Glutamatergic neuron (in vitro differentiated cells): ENCODE measurements around the gene TMEM198. TPM values are rescaled to one million over a fixed set of nuclear protein-coding genes. Genes with fewer than 3 reads are reported as not detected.
A peak's percentile ranks its signal among the peaks of the same experiment; 100 is the strongest.

Experiments used
- DNase-seq: peaks from one replicate; pipeline ENCODE4 v3.0.0; 2022
- H3K27ac Mint-ChIP-seq: one replicate; pipeline ENCODE4 v1.8.0; 2020; ENCODE audit warnings: mild to moderate bottlenecking, mixed read lengths, inconsistent platforms; ENCODE audit not compliant: unreplicated experiment
- H3K27me3 Mint-ChIP-seq: one replicate; pipeline ENCODE4 v1.8.0; 2020; ENCODE audit warnings: mild to moderate bottlenecking, moderate library complexity, mixed read lengths, inconsistent platforms; ENCODE audit not compliant: unreplicated experiment
- H3K36me3 Mint-ChIP-seq: one replicate; pipeline ENCODE4 v1.8.0; 2020; ENCODE audit warnings: mild to moderate bottlenecking, mixed read lengths, inconsistent platforms; ENCODE audit not compliant: unreplicated experiment
- H3K4me1 Mint-ChIP-seq: one replicate; pipeline ENCODE4 v1.8.0; 2020; ENCODE audit warnings: mild to moderate bottlenecking, low read depth, mixed read lengths, inconsistent platforms; ENCODE audit not compliant: unreplicated experiment
- H3K4me3 Mint-ChIP-seq: one replicate; pipeline ENCODE4 v1.8.0; 2020; ENCODE audit warnings: mild to moderate bottlenecking, mixed read lengths, inconsistent platforms; ENCODE audit not compliant: unreplicated experiment
- H3K9me3 Mint-ChIP-seq: one replicate; pipeline ENCODE4 v1.8.0; 2020; ENCODE audit warnings: mild to moderate bottlenecking, moderate library complexity, mixed read lengths, inconsistent platforms; ENCODE audit not compliant: unreplicated experiment
- total RNA-seq: library from RNA; stranded (reverse); fragmentation: NEBNext Ultra II Directional; extraction: Animal tissue kit (Norgen Biotek cat#: 25700); gene quantifications from one replicate; pipeline ENCODE4 v1.2.1, GENCODE V29; 2021; ENCODE audit not compliant: unreplicated experiment
- TF ChIP-seq, protein P1 (sequence below): fragments of 200-600 bp; sonication (generic); IDR thresholded peaks from one replicate; pipeline ENCODE4 v1.5.0; 2021; ENCODE audit not compliant: partially characterized antibody, unreplicated experiment

TMEM198 gene
- total RNA-seq, 1 donor from 2014 or later = 40.9 TPM

DNA sequence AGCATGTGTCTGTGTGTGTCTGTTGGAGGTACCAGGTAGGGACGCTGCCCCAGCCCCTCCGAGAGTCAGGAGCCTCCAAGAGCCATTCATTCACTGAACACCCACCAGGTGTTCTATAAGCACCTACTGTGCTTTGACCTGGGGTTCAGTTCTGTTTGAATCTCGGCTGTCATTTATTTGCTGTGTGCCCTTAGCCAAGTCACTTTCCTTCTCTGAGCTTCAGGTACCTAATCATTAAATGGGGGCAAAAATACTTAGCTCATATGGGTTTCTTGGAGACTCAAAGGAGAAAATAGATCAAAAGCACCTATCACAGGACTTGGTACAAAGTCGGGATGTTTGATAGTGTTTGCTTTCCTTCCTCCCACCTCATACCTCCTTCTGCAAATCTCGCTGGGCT, 16.4 kb upstream of the TMEM198 start:
- Mint-ChIP-seq H3K4me3 (no peak overlapping the region), H3K9me3 (peaks cover 6% of the 10 kb centered on the region), H3K27ac (no peak overlapping the region), H3K27me3 (peaks cover 14% of the 10 kb centered on the region), H3K36me3 (no peaks in the 10 kb centered on the region), H3K4me1 (peaks cover 23% of the 10 kb centered on the region)
- TF ChIP-seq, protein P1, sequence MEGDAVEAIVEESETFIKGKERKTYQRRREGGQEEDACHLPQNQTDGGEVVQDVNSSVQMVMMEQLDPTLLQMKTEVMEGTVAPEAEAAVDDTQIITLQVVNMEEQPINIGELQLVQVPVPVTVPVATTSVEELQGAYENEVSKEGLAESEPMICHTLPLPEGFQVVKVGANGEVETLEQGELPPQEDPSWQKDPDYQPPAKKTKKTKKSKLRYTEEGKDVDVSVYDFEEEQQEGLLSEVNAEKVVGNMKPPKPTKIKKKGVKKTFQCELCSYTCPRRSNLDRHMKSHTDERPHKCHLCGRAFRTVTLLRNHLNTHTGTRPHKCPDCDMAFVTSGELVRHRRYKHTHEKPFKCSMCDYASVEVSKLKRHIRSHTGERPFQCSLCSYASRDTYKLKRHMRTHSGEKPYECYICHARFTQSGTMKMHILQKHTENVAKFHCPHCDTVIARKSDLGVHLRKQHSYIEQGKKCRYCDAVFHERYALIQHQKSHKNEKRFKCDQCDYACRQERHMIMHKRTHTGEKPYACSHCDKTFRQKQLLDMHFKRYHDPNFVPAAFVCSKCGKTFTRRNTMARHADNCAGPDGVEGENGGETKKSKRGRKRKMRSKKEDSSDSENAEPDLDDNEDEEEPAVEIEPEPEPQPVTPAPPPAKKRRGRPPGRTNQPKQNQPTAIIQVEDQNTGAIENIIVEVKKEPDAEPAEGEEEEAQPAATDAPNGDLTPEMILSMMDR = no peak
- no peak for DNase-seq

DNA sequence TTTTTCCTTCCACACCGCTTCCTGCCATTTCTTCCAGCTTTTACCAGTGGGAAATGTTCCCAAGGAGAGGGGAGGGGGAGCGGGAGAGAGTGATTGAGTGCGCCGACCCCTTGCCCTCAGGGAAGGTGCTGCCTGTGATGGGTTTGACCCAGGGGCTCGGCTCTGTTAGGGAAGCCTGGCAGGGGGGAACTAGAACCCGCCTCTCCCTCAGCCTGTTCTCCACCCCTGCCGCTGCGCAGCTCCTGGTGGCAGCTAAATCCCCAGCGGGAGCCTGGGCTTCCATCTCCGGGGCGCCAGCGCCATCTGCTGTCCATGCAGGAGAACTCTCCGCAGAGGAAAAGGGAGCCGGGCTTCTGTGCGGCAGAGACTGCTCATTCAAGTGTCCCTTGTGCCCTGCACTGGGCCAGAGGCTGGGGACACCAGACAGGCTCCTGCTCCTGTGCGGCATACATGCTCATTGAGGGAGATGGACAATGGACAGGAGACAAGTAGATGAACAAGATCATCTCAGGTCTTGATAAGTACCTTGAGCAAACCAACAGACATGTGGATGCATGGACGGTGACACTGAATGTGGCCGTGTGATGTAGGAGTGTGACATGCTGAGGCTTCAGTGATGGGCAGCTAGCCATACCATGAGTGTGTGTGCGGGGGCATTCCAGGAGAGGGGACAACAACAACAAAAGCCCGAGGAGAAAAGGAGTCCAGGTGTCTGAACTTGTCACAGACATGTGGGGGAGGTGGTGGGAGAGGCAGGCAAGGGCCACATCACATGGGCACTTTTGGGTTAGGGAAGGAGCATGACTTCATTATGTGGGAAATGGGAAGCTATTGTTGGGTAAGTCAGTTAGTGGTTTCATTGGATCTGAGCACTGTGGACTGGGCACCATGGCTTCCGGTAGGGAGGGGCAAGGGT, 13.5 kb upstream of the TMEM198 start:
- Mint-ChIP-seq H3K9me3 (peaks cover 8% of the 10 kb centered on the region), H3K4me1 (peaks cover 23% of the 10 kb centered on the region), H3K4me3 (peak overlapping the region; percentile 52), H3K27me3 (peaks cover 17% of the 10 kb centered on the region), H3K27ac (no peak overlapping the region), H3K36me3 (no peaks in the 10 kb centered on the region)
- peak; percentile 95 for DNase-seq
- TF ChIP-seq, protein P1 = peak; percentile 84

DNA sequence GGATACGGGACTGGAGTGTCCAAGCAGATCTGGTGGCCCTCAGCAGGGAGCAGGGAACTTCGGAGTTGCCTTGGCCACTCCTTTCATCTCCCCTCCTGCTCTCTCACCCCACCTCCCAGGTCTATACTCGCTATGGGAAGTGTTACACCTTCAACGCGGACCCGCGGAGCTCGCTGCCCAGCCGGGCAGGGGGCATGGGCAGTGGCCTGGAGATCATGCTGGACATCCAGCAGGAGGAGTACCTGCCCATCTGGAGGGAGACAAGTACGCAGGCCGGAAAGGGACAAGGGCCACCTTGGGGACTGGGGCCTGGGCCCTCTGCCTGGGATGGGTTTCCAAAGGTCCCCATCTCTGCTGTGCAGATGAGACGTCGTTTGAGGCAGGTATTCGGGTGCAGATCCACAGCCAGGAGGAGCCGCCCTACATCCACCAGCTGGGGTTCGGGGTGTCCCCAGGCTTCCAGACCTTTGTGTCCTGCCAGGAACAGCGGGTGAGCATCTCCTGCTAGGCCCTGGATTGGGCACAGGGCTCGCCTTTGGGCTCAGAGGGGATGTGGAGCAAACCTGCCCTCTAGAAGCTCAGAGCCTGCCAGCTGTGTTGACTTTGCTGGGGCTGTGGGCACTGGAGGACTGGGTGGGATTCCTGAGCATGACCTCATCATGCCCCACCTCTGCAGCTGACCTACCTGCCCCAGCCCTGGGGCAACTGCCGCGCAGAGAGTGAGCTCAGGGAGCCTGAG, 12.0 kb upstream of the TMEM198 start:
- Mint-ChIP-seq H3K27me3 (peaks cover 14% of the 10 kb centered on the region), H3K4me1 (peaks cover 15% of the 10 kb centered on the region), H3K27ac (no peak overlapping the region), H3K4me3 (no peak overlapping the region), H3K9me3 (peaks cover 7% of the 10 kb centered on the region), H3K36me3 (no peaks in the 10 kb centered on the region)
- DNase-seq = no peak
- TF ChIP-seq, protein P1 = no peak

DNA sequence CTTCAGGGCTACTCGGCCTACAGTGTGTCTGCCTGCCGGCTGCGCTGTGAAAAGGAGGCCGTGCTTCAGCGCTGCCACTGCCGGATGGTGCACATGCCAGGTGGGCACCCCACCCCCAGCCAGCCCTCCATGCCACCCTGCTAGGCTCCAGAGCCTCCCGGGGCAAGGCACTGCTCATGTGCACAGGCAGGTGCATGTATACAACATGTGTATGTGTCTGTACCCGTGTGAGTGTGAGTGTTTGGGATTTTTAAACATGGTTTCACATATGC, 11.5 kb upstream of the TMEM198 start:
- Mint-ChIP-seq H3K27me3 (peaks cover 14% of the 10 kb centered on the region), H3K4me3 (no peak overlapping the region), H3K9me3 (peaks cover 7% of the 10 kb centered on the region), H3K27ac (no peak overlapping the region), H3K36me3 (no peaks in the 10 kb centered on the region), H3K4me1 (peaks cover 15% of the 10 kb centered on the region)
- TF ChIP-seq, protein P1 = no peak
- DNase-seq = no peak
